H1 (cell line): ENCODE measurements around the gene NOX5. TPM values are rescaled to one million over a fixed set of nuclear protein-coding genes. Genes with fewer than 3 reads are reported as not detected.

ENCODE experiments used
- CBX5 ChIP-seq: fragments of 300-800, 300-1000 bp; sonication (generic); IDR thresholded peaks from 2 replicates; pipeline ENCODE4 v1.7.1; 2016; ENCODE audit warnings: antibody characterized with exemption, low read length, low read depth
- CEBPB ChIP-seq: IDR thresholded peaks from 2 replicates; pipeline ENCODE4 v1.6.1; 2012; ENCODE audit warnings: low read depth, low read length
- FOSL1 ChIP-seq: IDR thresholded peaks from 2 replicates; pipeline ENCODE4 v1.6.1; 2011; ENCODE audit warnings: mild to moderate bottlenecking, low read depth, low read length, moderate library complexity; ENCODE audit not compliant: insufficient read depth
- GABPA ChIP-seq: IDR thresholded peaks from 2 replicates; pipeline ENCODE4 v1.6.1; 2011; ENCODE audit warnings: mild to moderate bottlenecking, low read length, moderate library complexity, borderline replicate concordance; ENCODE audit not compliant: insufficient read depth
- JUND ChIP-seq: IDR thresholded peaks from 2 replicates; pipeline ENCODE4 v1.6.1; 2011; ENCODE audit warnings: mild to moderate bottlenecking, improper control_type of control experiment, low read length
- KDM5A ChIP-seq: fragments of 200-600 bp; IDR thresholded peaks from 2 replicates; pipeline ENCODE4 v1.7.1; 2012; ENCODE audit warnings: mild to moderate bottlenecking, low read length, inconsistent platforms, mixed read lengths
- SIX5 ChIP-seq: IDR thresholded peaks from 2 replicates; pipeline ENCODE4 v1.6.1; 2011; ENCODE audit warnings: mild to moderate bottlenecking, low read depth, low read length
- SP4 ChIP-seq: IDR thresholded peaks from 2 replicates; pipeline ENCODE4 v1.6.1; 2012; ENCODE audit warnings: low read length, inconsistent platforms
- TBP ChIP-seq: IDR thresholded peaks from 2 replicates; pipeline ENCODE4 v1.6.1; 2011; ENCODE audit warnings: low read depth, low read length, improper control_type of control experiment
- TCF12 ChIP-seq: IDR thresholded peaks from 2 replicates; pipeline ENCODE4 v1.6.1; 2011; ENCODE audit warnings: low read depth, mild to moderate bottlenecking, low read length
- polyA plus RNA-seq, 7 experiments: library from polyadenylated mRNA; depleted of rRNA in 3 of 7; stranded (reverse) in 5 of 7; unstranded in 2 of 7; fragments of >200 nt in 5 of 7; fragments of 200-250 nt in 2 of 7; gene quantifications; 1 replicate in 5 of 7; 2 replicates in 1 of 7; 4 replicates in 1 of 7; pipeline versions ENCODE4 v1.2.1 to v1.2.3, GENCODE V29; 2011 to 2013; ENCODE audit warnings: missing spikeins in 2 of 7, mixed read lengths in 2 of 7
- total RNA-seq: library from RNA; stranded (reverse); fragmentation: NEBNext Ultra II Directional; extraction: Animal tissue kit (Norgen Biotek cat#: 25700); gene quantifications from 2 replicates; pipeline ENCODE4 v1.2.1, GENCODE V29; 2021
- TF ChIP-seq, protein P1 (sequence below): fragments of 300-600 bp; sonication (generic); IDR thresholded peaks from 2 replicates; pipeline ENCODE4 v1.7.1; 2012; ENCODE audit warnings: low read length, moderate library complexity, mild to moderate bottlenecking, inconsistent platforms; ENCODE audit not compliant: insufficient replicate concordance
- TF ChIP-seq, protein P2 (sequence below): IDR thresholded peaks from 2 replicates; pipeline ENCODE4 v1.6.1; 2012; ENCODE audit warnings: inconsistent platforms

The NOX5 gene
- total and polyA plus RNA-seq, 2 of the 8 experiments (the other 6 are each of a cell fraction or from before 2014, with no cell fraction given), result under 0.01 TPM; not detected in 1

DNA sequence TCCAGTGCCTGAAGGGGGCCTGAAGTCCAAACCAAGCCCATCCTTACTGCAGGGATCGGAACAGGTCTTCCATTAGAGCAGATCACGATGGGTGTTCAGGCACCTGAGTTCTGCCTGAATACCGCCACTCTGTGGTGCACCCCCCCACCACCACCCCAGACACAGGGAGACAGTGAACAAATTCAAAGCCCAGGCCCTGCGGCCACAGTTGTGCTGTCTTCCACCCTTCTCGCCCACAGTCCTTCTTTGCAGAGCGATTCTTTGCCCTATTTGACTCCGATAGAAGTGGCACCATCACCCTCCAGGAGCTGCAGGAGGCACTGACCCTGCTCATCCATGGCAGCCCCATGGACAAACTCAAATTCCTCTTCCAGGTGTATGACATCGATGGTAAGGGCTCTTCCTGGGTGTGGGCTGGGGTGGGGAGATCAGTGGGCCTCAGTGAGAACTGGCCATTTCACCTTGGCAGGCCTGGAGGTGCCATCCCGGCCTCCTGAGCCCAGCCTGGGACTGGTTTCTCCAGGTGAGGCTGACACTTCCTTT is 13.6 kb downstream of the NOX5 start (continued):
- TF ChIP-seq, protein P1, sequence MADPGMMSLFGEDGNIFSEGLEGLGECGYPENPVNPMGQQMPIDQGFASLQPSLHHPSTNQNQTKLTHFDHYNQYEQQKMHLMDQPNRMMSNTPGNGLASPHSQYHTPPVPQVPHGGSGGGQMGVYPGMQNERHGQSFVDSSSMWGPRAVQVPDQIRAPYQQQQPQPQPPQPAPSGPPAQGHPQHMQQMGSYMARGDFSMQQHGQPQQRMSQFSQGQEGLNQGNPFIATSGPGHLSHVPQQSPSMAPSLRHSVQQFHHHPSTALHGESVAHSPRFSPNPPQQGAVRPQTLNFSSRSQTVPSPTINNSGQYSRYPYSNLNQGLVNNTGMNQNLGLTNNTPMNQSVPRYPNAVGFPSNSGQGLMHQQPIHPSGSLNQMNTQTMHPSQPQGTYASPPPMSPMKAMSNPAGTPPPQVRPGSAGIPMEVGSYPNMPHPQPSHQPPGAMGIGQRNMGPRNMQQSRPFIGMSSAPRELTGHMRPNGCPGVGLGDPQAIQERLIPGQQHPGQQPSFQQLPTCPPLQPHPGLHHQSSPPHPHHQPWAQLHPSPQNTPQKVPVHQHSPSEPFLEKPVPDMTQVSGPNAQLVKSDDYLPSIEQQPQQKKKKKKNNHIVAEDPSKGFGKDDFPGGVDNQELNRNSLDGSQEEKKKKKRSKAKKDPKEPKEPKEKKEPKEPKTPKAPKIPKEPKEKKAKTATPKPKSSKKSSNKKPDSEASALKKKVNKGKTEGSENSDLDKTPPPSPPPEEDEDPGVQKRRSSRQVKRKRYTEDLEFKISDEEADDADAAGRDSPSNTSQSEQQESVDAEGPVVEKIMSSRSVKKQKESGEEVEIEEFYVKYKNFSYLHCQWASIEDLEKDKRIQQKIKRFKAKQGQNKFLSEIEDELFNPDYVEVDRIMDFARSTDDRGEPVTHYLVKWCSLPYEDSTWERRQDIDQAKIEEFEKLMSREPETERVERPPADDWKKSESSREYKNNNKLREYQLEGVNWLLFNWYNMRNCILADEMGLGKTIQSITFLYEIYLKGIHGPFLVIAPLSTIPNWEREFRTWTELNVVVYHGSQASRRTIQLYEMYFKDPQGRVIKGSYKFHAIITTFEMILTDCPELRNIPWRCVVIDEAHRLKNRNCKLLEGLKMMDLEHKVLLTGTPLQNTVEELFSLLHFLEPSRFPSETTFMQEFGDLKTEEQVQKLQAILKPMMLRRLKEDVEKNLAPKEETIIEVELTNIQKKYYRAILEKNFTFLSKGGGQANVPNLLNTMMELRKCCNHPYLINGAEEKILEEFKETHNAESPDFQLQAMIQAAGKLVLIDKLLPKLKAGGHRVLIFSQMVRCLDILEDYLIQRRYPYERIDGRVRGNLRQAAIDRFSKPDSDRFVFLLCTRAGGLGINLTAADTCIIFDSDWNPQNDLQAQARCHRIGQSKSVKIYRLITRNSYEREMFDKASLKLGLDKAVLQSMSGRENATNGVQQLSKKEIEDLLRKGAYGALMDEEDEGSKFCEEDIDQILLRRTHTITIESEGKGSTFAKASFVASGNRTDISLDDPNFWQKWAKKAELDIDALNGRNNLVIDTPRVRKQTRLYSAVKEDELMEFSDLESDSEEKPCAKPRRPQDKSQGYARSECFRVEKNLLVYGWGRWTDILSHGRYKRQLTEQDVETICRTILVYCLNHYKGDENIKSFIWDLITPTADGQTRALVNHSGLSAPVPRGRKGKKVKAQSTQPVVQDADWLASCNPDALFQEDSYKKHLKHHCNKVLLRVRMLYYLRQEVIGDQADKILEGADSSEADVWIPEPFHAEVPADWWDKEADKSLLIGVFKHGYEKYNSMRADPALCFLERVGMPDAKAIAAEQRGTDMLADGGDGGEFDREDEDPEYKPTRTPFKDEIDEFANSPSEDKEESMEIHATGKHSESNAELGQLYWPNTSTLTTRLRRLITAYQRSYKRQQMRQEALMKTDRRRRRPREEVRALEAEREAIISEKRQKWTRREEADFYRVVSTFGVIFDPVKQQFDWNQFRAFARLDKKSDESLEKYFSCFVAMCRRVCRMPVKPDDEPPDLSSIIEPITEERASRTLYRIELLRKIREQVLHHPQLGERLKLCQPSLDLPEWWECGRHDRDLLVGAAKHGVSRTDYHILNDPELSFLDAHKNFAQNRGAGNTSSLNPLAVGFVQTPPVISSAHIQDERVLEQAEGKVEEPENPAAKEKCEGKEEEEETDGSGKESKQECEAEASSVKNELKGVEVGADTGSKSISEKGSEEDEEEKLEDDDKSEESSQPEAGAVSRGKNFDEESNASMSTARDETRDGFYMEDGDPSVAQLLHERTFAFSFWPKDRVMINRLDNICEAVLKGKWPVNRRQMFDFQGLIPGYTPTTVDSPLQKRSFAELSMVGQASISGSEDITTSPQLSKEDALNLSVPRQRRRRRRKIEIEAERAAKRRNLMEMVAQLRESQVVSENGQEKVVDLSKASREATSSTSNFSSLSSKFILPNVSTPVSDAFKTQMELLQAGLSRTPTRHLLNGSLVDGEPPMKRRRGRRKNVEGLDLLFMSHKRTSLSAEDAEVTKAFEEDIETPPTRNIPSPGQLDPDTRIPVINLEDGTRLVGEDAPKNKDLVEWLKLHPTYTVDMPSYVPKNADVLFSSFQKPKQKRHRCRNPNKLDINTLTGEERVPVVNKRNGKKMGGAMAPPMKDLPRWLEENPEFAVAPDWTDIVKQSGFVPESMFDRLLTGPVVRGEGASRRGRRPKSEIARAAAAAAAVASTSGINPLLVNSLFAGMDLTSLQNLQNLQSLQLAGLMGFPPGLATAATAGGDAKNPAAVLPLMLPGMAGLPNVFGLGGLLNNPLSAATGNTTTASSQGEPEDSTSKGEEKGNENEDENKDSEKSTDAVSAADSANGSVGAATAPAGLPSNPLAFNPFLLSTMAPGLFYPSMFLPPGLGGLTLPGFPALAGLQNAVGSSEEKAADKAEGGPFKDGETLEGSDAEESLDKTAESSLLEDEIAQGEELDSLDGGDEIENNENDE, result no peak
- no peak for TF ChIP-seq JUND
- no peak for TF ChIP-seq CBX5
- TF ChIP-seq SP4, result no peak
- no peak for TF ChIP-seq TCF12
- TF ChIP-seq, protein P2, sequence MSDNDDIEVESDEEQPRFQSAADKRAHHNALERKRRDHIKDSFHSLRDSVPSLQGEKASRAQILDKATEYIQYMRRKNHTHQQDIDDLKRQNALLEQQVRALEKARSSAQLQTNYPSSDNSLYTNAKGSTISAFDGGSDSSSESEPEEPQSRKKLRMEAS, result no peak
- TF ChIP-seq KDM5A, result no peak
- no peak for TF ChIP-seq CEBPB
- TF ChIP-seq GABPA, result no peak
- no peak for TF ChIP-seq FOSL1
- no peak for TF ChIP-seq TBP
- TF ChIP-seq SIX5, result no peak
